Left renal cortex interstitium (tissue), 4 donors: ENCODE results near the gene APAF1. TPM values are rescaled to one million over a fixed set of nuclear protein-coding genes. Genes with fewer than 3 reads are reported as not detected.
"Not testable (repeated sequence)": the region's sequence is repeated elsewhere in the genome, so short reads cannot be mapped to it uniquely, and the experiment has no call there.

ENCODE experiments used
- DNase-seq, 4 donors: peaks; one replicate each; pipeline ENCODE4 v3.0.0-alpha.2; 2013; ENCODE audit warnings: low read depth in 4 of 4, low spot score in 2 of 4, missing footprints in 1 of 4
- polyA plus RNA-seq, 4 donors: library from polyadenylated mRNA; unstranded; fragments of 120-200 nt; gene quantifications; one replicate each; pipeline ENCODE4 v1.2.1, GENCODE V29; 2013; ENCODE audit not compliant: insufficient read length in 4 of 4

Gene APAF1
- polyA plus RNA-seq, 4 donors, result 28.0 to 41.2 (median 30.3) TPM

- DNase-seq, result no peak
Measured at GRCh38 chr12:98754095-98754494, 109.0 kb downstream of the APAF1 start.

GRCh38 chr12:98755855-98756254 is 110.8 kb downstream of the APAF1 start:
- DNase-seq, result not testable (repeated sequence)

DNA sequence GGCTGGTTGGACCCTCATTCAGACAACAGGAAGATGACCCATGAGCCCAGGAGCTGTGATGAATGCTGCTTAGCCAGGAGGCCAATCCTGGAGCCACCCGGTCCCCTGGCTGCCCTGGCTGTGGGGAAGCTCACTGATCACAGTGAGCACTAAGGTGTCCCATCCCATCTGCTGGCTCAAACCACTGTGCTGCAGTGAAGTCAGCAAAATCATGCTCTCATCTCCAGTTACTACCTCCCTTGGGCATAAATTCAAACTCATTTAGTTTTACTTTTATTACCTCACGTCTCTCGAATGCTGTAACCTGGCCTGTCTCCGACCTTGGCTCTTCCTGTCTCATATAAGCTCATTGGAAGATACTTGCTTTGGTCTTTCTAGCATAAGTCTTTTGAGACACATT is 112.4 kb downstream of the APAF1 start:
- no peak for DNase-seq

DNA sequence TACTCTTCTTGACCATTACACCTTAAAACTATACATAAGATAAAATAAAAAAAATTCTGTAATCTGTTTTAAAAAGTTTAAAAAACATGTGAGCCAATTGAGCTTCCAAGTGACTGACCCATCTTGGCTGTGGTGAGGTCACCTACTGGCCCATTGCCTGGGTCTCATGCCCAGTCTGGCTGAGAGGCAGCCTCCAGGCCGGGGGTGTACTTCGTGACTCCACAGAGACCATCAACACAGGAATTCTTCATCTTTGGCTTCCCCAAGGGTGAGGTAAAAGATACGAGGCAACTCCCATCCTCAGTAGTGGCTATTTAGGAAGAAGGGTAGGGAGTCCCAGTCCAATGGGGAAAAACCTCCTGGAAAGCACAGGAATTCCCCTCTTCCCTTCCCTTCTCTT is 113.2 kb downstream of the APAF1 start:
- no peak for DNase-seq

- DNase-seq, result no peak
Measured at GRCh38 chr12:98763656-98764055, 118.6 kb downstream of the APAF1 start.

- no peak for DNase-seq
Measured at GRCh38 chr12:98767248-98767647, 122.2 kb downstream of the APAF1 start.

- no peak for DNase-seq
Measured at GRCh38 chr12:98769068-98769467, 124.0 kb downstream of the APAF1 start.

- no peak for DNase-seq
Measured at GRCh38 chr12:98770230-98770629, 125.1 kb downstream of the APAF1 start.

DNA sequence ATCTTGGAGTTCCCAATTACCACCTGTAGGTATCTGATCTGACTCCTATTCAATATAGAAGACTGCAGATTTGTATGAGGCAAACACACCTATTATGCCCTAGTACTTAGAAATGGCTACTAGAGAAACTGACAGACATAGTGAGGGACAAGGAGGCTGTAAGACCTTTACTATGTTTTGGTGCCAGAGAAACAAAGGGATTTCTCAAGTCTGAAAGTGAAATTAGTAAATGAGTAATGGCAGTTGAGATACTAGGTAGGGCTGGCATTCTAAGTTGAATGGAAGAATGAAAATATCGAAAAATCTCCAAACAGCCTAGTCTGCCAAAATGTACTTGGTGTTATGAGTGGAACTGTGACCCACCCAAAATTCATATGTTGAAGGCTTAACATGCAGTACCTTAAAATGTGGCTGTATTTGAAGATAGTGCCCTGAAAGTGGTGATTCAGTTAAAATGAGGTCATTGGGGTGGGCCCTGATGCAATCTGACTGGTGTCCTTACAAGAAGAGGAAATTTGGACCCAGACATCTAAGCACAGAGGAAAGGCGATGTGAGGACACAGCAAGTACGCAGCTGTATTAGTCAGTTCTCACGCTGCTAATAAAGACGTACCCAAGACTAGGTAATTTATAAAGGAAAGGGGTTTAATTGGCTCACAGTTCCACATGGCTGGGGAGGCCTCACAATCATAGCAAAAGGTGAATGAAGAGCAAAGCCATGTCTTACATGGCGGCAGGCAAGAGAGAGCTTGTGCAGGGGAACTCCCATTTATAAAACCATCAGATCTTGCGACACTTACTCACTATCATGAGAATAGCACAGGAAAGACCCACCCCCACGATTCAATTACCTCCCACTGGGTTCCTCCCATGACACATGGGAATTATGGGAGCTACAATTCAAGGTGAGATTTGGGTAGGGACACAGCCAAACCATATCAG is 127.0 kb downstream of the APAF1 start:
- no peak for DNase-seq

DNA sequence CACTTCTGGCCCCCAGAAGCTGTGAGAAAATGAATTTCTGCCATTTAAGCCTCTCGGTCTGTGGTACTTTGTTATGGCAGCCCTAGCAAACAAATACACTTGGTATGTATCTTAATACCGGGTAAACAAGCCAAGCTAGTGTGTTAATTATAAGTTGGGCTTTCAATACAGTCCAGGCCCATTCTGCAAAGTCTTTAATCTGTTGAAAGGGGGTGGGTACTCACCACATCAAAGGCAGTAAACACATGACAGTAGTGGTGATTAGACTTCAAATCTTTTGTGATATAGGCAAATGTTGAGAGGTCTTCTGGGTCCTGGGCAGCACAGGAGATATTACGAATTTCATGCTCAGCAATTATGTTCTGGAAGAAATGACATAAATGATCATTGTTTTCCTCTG is 127.7 kb downstream of the APAF1 start:
- DNase-seq, result no peak

DNA sequence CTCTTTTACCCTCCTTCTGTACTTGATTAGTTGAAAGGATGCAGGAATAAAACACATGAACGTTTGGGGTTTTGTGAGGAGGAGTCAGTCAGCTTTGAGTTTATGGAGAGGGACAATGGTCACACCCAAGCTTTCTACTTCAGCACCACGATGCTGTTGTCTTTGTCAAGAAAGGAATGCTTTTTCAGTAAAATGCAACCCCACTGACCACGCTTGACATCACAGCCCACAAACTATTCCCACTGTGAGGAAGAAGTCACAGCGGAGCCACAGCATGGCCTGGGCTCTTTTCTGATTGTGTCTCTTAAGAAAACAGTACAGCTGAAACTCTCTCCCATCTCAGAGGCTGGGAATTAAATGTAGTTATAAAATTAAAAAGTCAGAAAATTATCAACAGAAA is 135.2 kb downstream of the APAF1 start:
- DNase-seq, result no peak

GRCh38 chr12:98783420-98783819 is 138.3 kb downstream of the APAF1 start:
- no peak for DNase-seq

Other genes with a start within 250 kb of the APAF1 start
- 100 to 1,000 TPM; 180 to 205 (median 203) TPM for gene TMPO, start 129.7 kb upstream of the APAF1 start, polyA plus RNA-seq
- gene SLC25A3, start 51.6 kb upstream of the APAF1 start, polyA plus RNA-seq, result 100 to 1,000 TPM; 525 to 702 (median 630) TPM
- 10 to 100 TPM; 18.6 to 26.9 (median 26.2) TPM for gene IKBIP, start 502 bp upstream of the APAF1 start, polyA plus RNA-seq